Type B pancreatic cell (in vitro differentiated cells): Measurements from ENCODE around the gene AGT. TPM values are rescaled to one million over a fixed set of nuclear protein-coding genes. Genes with fewer than 3 reads are reported as not detected.
"Not testable (repeated sequence)": the region's sequence is repeated elsewhere in the genome, so short reads cannot be mapped to it uniquely, and the experiment has no call there.

ENCODE experiments used
- DNase-seq: peaks from one replicate; pipeline ENCODE4 v3.0.0; 2021; ENCODE audit warnings: mixed read lengths; ENCODE audit not compliant: unreplicated experiment; ENCODE audit errors: extremely low spot score
- H3K27ac Mint-ChIP-seq: 2 replicates; pipeline ENCODE4 v1.8.0; 2021; ENCODE audit warnings: mild to moderate bottlenecking, mixed read lengths
- H3K27me3 Mint-ChIP-seq: 2 replicates; pipeline ENCODE4 v1.8.0; 2021; ENCODE audit warnings: mixed read lengths
- H3K36me3 Mint-ChIP-seq: 2 replicates; pipeline ENCODE4 v1.8.0; 2021; ENCODE audit warnings: mixed read lengths
- H3K4me1 Mint-ChIP-seq: one replicate; pipeline ENCODE4 v1.8.0; 2021; ENCODE audit warnings: mixed read lengths; ENCODE audit not compliant: unreplicated experiment
- H3K4me3 Mint-ChIP-seq: 2 replicates; pipeline ENCODE4 v1.8.0; 2021; ENCODE audit warnings: mild to moderate bottlenecking, mixed read lengths
- H3K9me3 Mint-ChIP-seq: 2 replicates; pipeline ENCODE4 v1.8.0; 2021; ENCODE audit warnings: mixed read lengths
- total RNA-seq: library from RNA; stranded (reverse); gene quantifications from 2 replicates; pipeline ENCODE4 v1.2.1, GENCODE V29; 2021; ENCODE audit warnings: low replicate concordance
- TF ChIP-seq, protein P1 (sequence below): fragments of 200-600 bp; sonication (generic); conservative IDR thresholded peaks from 2 replicates; pipeline ENCODE4 v1.5.0; 2021; ENCODE audit warnings: antibody characterized with exemption, mild to moderate bottlenecking

The AGT gene
- total RNA-seq, 1 donor from 2014 or later, result 125 TPM

DNA sequence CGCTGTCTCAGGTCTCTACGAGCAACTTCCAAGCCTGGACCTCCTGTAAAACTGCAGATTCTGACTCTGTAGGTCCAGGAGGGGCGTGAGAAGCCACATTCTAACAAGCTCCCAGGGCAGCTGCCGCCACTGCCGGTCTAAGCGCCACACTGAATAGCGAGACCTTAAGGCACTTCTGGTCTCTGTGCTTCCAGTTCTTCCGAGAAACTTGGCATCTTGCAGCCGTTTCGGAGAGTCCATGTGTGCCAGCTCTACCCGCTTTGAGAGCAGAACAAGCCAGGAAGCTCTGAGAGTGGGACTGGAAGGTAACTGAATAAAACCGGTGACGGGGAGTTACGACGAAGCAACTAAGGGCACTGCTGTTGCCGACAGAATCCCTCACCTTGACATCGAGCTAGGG is 12.5 kb downstream of the AGT start:
- TF ChIP-seq, protein P1, sequence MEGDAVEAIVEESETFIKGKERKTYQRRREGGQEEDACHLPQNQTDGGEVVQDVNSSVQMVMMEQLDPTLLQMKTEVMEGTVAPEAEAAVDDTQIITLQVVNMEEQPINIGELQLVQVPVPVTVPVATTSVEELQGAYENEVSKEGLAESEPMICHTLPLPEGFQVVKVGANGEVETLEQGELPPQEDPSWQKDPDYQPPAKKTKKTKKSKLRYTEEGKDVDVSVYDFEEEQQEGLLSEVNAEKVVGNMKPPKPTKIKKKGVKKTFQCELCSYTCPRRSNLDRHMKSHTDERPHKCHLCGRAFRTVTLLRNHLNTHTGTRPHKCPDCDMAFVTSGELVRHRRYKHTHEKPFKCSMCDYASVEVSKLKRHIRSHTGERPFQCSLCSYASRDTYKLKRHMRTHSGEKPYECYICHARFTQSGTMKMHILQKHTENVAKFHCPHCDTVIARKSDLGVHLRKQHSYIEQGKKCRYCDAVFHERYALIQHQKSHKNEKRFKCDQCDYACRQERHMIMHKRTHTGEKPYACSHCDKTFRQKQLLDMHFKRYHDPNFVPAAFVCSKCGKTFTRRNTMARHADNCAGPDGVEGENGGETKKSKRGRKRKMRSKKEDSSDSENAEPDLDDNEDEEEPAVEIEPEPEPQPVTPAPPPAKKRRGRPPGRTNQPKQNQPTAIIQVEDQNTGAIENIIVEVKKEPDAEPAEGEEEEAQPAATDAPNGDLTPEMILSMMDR, result no peak
- Mint-ChIP-seq H3K4me3 (no peak overlapping the region), H3K27ac (no peak overlapping the region), H3K27me3 (no peaks in the 10 kb centered on the region), H3K9me3 (no peaks in the 10 kb centered on the region), H3K4me1 (peaks cover 10% of the 10 kb centered on the region), H3K36me3 (no peaks in the 10 kb centered on the region)
- no peak for DNase-seq

DNA sequence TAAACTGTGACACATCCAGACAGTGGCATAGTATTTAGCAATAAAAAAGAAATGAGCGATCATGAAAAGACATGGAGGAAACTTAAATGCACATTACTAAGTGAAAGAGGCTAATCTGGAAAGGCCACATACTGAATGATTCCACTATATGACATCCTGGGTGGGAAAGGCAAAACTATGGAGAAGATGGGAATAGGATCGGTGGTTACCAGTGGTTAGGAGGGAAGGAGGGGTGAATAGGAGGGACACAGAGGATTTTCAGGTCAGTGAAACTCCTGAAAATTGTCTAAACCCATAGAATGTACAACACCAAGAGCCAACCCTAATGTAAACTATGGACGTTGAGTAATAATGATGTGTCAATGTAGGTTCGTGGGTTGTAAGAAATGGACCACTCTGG is 13.8 kb downstream of the AGT start:
- TF ChIP-seq, protein P1, result no peak
- no peaks in the 10 kb centered on the region for H3K9me3 Mint-ChIP-seq
- H3K27ac Mint-ChIP-seq, result no peak overlapping the region
- H3K27me3 Mint-ChIP-seq, result no peaks in the 10 kb centered on the region
- H3K4me1 Mint-ChIP-seq, result peaks cover 10% of the 10 kb centered on the region
- no peak for DNase-seq
- no peak overlapping the region for H3K4me3 Mint-ChIP-seq
- H3K36me3 Mint-ChIP-seq, result no peaks in the 10 kb centered on the region

DNA sequence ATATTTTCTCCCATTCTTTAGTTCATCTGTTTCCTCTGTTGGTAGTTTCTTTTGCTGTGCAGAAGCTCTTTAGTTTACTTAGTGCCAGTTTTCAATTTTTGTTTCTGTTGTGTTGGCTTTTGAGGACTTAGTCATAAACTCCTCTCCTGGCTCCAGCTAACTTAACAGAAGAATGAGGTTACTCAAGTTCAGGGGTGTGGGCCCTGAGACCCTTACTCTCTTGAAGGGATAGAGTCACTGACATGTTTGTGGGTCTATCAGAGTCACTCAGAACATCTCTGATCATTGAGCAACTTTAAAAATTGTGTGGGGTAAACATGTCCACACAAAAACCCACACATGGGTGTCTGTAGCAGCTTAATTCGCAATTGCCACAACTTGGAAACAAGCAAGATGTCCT is 14.2 kb downstream of the AGT start:
- DNase-seq, result no peak
- peaks cover 10% of the 10 kb centered on the region for H3K4me1 Mint-ChIP-seq
- H3K27ac Mint-ChIP-seq, result no peak overlapping the region
- H3K4me3 Mint-ChIP-seq, result no peak overlapping the region
- H3K36me3 Mint-ChIP-seq, result no peaks in the 10 kb centered on the region
- H3K27me3 Mint-ChIP-seq, result no peaks in the 10 kb centered on the region
- TF ChIP-seq, protein P1, result no peak
- no peaks in the 10 kb centered on the region for H3K9me3 Mint-ChIP-seq

DNA sequence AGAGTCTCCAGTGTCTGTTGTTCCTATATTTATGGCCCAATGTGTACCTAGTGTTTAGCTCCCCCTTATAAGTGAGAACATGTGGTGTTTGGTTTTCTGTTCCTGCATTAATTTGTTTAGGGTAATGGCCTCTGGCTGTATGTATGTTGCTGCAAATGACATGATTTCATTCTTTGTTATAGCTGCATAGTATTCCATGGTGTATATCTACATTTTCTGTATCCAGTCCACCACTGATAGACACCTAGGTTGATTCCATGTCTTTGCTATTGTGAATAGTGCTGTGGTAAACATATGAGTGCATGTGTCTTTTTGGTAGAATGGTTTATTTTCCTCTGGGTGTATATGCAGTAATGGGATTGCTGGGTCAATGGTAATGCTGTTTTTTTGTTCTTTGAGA is 15.0 kb downstream of the AGT start:
- H3K9me3 Mint-ChIP-seq, H3K36me3 Mint-ChIP-seq, H3K27ac Mint-ChIP-seq, H3K27me3 Mint-ChIP-seq, DNase-seq, H3K4me3 Mint-ChIP-seq: not testable (repeated sequence)
- H3K4me1 Mint-ChIP-seq, result peaks cover 17% of the 10 kb centered on the region

DNA sequence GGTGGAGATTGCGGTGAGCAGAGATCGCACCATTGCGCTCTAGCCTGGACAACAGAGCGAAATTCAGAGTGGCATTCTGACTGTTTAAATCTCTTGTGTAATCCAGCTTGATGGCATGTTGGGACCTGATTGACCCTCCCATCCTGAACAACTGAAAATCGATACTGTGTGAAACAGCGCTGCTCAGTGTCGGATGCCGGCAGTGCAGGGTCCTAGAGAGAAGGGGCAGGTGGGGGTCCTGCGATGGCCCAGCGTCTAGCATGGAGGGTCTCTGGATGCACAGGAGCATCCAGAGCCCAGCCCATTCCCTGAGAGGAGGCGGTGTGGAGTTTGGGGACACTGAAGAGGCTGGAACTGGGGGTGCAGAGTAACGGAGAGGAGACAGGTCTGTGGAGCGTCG is 15.8 kb downstream of the AGT start:
- no peak overlapping the region for H3K27ac Mint-ChIP-seq
- no peak for DNase-seq
- peaks cover 7% of the 10 kb centered on the region for H3K36me3 Mint-ChIP-seq
- TF ChIP-seq, protein P1, result peak; percentile 16
- H3K4me1 Mint-ChIP-seq, result peaks cover 19% of the 10 kb centered on the region
- no peaks in the 10 kb centered on the region for H3K9me3 Mint-ChIP-seq
- no peak overlapping the region for H3K4me3 Mint-ChIP-seq
- H3K27me3 Mint-ChIP-seq, result no peaks in the 10 kb centered on the region

DNA sequence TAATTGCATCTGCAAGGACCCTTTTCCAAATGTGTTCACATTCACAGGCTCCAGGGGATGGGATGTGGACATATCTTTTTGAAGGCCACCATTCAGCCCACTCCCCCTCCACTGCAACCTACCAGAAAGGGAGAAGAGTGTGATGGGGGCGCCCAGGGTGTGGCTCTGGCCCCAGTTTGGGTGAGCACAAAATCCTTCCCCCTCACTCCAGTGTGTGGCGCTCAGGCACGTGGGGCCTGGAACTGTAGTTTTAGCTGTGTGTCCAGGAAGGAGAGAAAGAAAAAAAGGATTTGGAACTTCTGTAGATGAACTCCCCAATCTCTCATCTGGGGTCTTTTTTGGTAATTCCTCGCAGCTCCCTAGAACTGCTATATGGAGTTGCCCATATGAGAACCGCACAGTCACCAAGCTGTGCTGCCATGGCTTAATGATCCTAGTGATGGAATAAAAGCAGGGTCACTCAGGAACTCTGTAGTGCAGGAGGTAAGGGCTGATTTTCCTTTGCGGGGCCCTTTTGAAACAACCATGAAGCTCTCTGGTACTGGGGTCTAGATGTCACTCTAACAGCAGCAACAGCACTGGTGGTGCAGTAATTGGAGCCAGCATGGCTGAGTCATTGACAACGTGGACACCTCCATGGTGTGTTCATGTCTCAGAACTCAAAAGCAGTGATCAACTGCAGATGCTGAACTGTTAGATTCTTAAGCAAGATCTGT is 17.0 kb downstream of the AGT start:
- no peak overlapping the region for H3K27ac Mint-ChIP-seq
- TF ChIP-seq, protein P1, result no peak
- H3K9me3 Mint-ChIP-seq, result no peaks in the 10 kb centered on the region
- DNase-seq, result no peak
- no peak overlapping the region for H3K4me3 Mint-ChIP-seq
- H3K36me3 Mint-ChIP-seq, result peaks cover 17% of the 10 kb centered on the region
- no peaks in the 10 kb centered on the region for H3K27me3 Mint-ChIP-seq
- H3K4me1 Mint-ChIP-seq, result peaks cover 8% of the 10 kb centered on the region
